Parathyroid adenoma (tissue), 2 donors: ENCODE measurements around the gene FOXO1.

ENCODE experiments used
- H2AFZ ChIP-seq: fragments of 300-600 bp; sonication (generic); one replicate; pipeline ENCODE4 v1.7.0; 2017; ENCODE audit warnings: antibody characterized with exemption, mild to moderate bottlenecking
- H3K27ac ChIP-seq: fragments of 300-600 bp; sonication (generic); one replicate; pipeline ENCODE4 v1.7.0; 2017
- H3K27me3 ChIP-seq: fragments of 300-600 bp; sonication (generic); one replicate; pipeline ENCODE4 v1.7.0; 2017; ENCODE audit warnings: low read length; ENCODE audit not compliant: control insufficient read depth, insufficient read depth
- H3K36me3 ChIP-seq: fragments of 300-600 bp; sonication (generic); one replicate; pipeline ENCODE4 v1.7.0; 2017; ENCODE audit warnings: low read length; ENCODE audit not compliant: control insufficient read depth, insufficient read depth
- H3K4me1 ChIP-seq: fragments of 300-600 bp; sonication (generic); one replicate; pipeline ENCODE4 v1.7.0; 2017; ENCODE audit warnings: control low read depth
- H3K4me2 ChIP-seq: fragments of 300-600 bp; sonication (generic); one replicate; pipeline ENCODE4 v1.7.0; 2017; ENCODE audit warnings: low read length
- H3K4me3 ChIP-seq: fragments of 300-600 bp; sonication (generic); one replicate; pipeline ENCODE4 v1.7.0; 2017; ENCODE audit warnings: low read depth, low read length
- H3K79me2 ChIP-seq: fragments of 300-600 bp; sonication (generic); one replicate; pipeline ENCODE4 v1.7.0; 2017; ENCODE audit warnings: control low read depth
- H3K9ac ChIP-seq: fragments of 300-600 bp; sonication (generic); one replicate; pipeline ENCODE4 v1.7.0; 2017; ENCODE audit warnings: mild to moderate bottlenecking
- H3K9me3 ChIP-seq: fragments of 300-600 bp; sonication (generic); one replicate; pipeline ENCODE4 v1.7.0; 2017; ENCODE audit warnings: low read length; ENCODE audit not compliant: control insufficient read depth
- TF ChIP-seq, protein P1 (sequence below): fragments of 300-600 bp; sonication (generic); IDR thresholded peaks from one replicate; pipeline ENCODE4 v1.7.0; 2017; ENCODE audit warnings: antibody characterized with exemption, mild to moderate bottlenecking
- donor health status: primary hyperparathyroidism.

Gene FOXO1

DNA sequence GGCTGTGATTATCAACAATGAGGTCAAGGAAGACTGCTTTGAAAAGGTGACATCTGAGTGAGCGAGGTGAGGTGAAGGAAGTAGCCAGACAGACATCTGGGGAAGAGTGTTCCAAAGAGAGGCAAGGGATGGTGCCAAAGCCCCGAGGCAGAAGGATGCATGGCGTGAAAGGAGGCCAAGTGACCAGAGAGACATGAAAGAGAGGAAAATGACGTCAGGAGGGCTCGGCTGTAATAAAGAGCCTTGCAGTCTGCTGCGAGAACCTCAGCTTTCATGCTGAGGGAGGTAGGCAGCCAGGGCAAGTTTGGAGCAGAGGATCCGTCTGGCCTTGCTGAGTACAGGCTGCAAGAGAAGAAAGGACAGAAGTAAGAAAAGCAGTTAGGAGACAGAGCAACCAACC is 50.8 kb downstream of the FOXO1 start:
- no peak overlapping the region for H2AFZ ChIP-seq
- no peaks in the 10 kb centered on the region for H3K27me3 ChIP-seq
- H3K4me3 ChIP-seq, result no peak overlapping the region
- no peak overlapping the region for H3K9ac ChIP-seq
- H3K9me3 ChIP-seq, result no peaks in the 10 kb centered on the region
- H3K79me2 ChIP-seq, result no peaks in the 10 kb centered on the region
- TF ChIP-seq, protein P1, sequence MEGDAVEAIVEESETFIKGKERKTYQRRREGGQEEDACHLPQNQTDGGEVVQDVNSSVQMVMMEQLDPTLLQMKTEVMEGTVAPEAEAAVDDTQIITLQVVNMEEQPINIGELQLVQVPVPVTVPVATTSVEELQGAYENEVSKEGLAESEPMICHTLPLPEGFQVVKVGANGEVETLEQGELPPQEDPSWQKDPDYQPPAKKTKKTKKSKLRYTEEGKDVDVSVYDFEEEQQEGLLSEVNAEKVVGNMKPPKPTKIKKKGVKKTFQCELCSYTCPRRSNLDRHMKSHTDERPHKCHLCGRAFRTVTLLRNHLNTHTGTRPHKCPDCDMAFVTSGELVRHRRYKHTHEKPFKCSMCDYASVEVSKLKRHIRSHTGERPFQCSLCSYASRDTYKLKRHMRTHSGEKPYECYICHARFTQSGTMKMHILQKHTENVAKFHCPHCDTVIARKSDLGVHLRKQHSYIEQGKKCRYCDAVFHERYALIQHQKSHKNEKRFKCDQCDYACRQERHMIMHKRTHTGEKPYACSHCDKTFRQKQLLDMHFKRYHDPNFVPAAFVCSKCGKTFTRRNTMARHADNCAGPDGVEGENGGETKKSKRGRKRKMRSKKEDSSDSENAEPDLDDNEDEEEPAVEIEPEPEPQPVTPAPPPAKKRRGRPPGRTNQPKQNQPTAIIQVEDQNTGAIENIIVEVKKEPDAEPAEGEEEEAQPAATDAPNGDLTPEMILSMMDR, result no peak
- H3K4me1 ChIP-seq, result no peaks in the 10 kb centered on the region
- no peak overlapping the region for H3K4me2 ChIP-seq
- no peak overlapping the region for H3K27ac ChIP-seq
- no peaks in the 10 kb centered on the region for H3K36me3 ChIP-seq

GRCh38 chr13:40613914-40614313 is 52.5 kb downstream of the FOXO1 start:
- H3K4me3 ChIP-seq, result no peak overlapping the region
- H2AFZ ChIP-seq, result no peak overlapping the region
- H3K4me2 ChIP-seq, result no peak overlapping the region
- no peaks in the 10 kb centered on the region for H3K36me3 ChIP-seq
- no peaks in the 10 kb centered on the region for H3K79me2 ChIP-seq
- H3K27ac ChIP-seq, result no peak overlapping the region
- H3K27me3 ChIP-seq, result no peaks in the 10 kb centered on the region
- TF ChIP-seq, protein P1, result no peak
- H3K4me1 ChIP-seq, result no peaks in the 10 kb centered on the region
- no peak overlapping the region for H3K9ac ChIP-seq
- H3K9me3 ChIP-seq, result no peaks in the 10 kb centered on the region

GRCh38 chr13:40613192-40613818 is 53.1 kb downstream of the FOXO1 start:
- Histone ChIP-seq H2AFZ (no peak overlapping the region), H3K4me2 (no peak overlapping the region), H3K4me3 (no peak overlapping the region), H3K9me3 (no peaks in the 10 kb centered on the region), H3K4me1 (no peaks in the 10 kb centered on the region), H3K27me3 (no peaks in the 10 kb centered on the region), H3K36me3 (no peaks in the 10 kb centered on the region), H3K27ac (peak overlapping the region; percentile 11), H3K9ac (no peak overlapping the region), H3K79me2 (no peaks in the 10 kb centered on the region)
- TF ChIP-seq, protein P1, result no peak

GRCh38 chr13:40612041-40612440 is 54.4 kb downstream of the FOXO1 start:
- H3K79me2 ChIP-seq, result no peaks in the 10 kb centered on the region
- H3K27me3 ChIP-seq, result no peaks in the 10 kb centered on the region
- H3K4me3 ChIP-seq, result no peak overlapping the region
- H3K27ac ChIP-seq, result no peak overlapping the region
- H3K9ac ChIP-seq, result no peak overlapping the region
- TF ChIP-seq, protein P1, result no peak
- H2AFZ ChIP-seq, result no peak overlapping the region
- H3K4me1 ChIP-seq, result no peaks in the 10 kb centered on the region
- H3K4me2 ChIP-seq, result no peak overlapping the region
- no peaks in the 10 kb centered on the region for H3K36me3 ChIP-seq
- no peaks in the 10 kb centered on the region for H3K9me3 ChIP-seq

- Histone ChIP-seq H3K9ac (no peak overlapping the region), H3K4me2 (no peak overlapping the region), H3K4me3 (no peak overlapping the region), H3K27ac (no peak overlapping the region), H3K4me1 (no peaks in the 10 kb centered on the region), H3K9me3 (no peaks in the 10 kb centered on the region), H3K27me3 (no peaks in the 10 kb centered on the region), H2AFZ (no peak overlapping the region), H3K79me2 (no peaks in the 10 kb centered on the region), H3K36me3 (no peaks in the 10 kb centered on the region)
- TF ChIP-seq, protein P1, result no peak
These were observed 54.8 kb downstream of the FOXO1 start for GRCh38 chr13:40611635-40612034.
